ENCODE results near the gene FOCAD. TPM values are rescaled to one million over a fixed set of nuclear protein-coding genes. Genes with fewer than 3 reads are reported as not detected.
A peak's percentile ranks its signal among the peaks of the same experiment; 100 is the strongest.

Gene FOCAD
- total and polyA plus RNA-seq, 10 of the 15 experiments (the other 5 are each of a cell fraction or from before 2014, with no cell fraction given): 13.7 to 93.0 (median 41.8) TPM

GRCh38 chr9:20684035-20684874 lies at the start of gene FOCAD (continued):
- TF ChIP-seq BCLAF1 (IDR thresholded peaks at IDR 0.05) (no peak), POLR2AphosphoS5 (IDR thresholded peaks at IDR 0.05; ENCODE audit: low read length) (peak; percentile 93), ZNF24 (IDR thresholded peaks at IDR 0.05) (no peak), POLR2A (IDR thresholded peaks at IDR 0.05; ENCODE audit: low read depth, low read length) (peak; percentile 98), FOXM1 (IDR thresholded peaks at IDR 0.05; ENCODE audit: low read depth, low read length) (no peak), STAT3 (IDR thresholded peaks at IDR 0.05; ENCODE audit: low read depth, low read length) (no peak), E2F4 (IDR thresholded peaks at IDR 0.05; ENCODE audit: low read depth, low read length) (0 out of 2 replicates have a peak, but pooled peaks have one; percentile 8), CREM (IDR thresholded peaks at IDR 0.05; ENCODE audit: low read depth) (no peak), IRF4 (IDR thresholded peaks at IDR 0.05; ENCODE audit: low read depth, low read length) (no peak), E2F8 (IDR thresholded peaks at IDR 0.05; ENCODE audit: low read depth, partially characterized antibody) (no peak), WRNIP1 (IDR thresholded peaks at IDR 0.05; ENCODE audit: borderline replicate concordance, low read depth, low read length) (peak; percentile 63; the same call in 1 of the 2 replicates), MEF2B (IDR thresholded peaks at IDR 0.05; ENCODE audit: partially characterized antibody, poor library complexity, severe bottlenecking) (no peak), JUND (IDR thresholded peaks at IDR 0.05; ENCODE audit: low read depth, low read length) (no peak), E4F1 (IDR thresholded peaks at IDR 0.05; ENCODE audit: borderline replicate concordance, partially characterized antibody) (no peak), CBFB (IDR thresholded peaks at IDR 0.05; ENCODE audit: low read depth) (no peak), ATF7 (IDR thresholded peaks at IDR 0.05; ENCODE audit: low read depth) (no peak), SUZ12 (IDR thresholded peaks at IDR 0.05; ENCODE audit: unreplicated experiment) (no peak)
